ENCODE results near the gene NSD1. TPM values are rescaled to one million over a fixed set of nuclear protein-coding genes. Genes with fewer than 3 reads are reported as not detected.

NSD1 gene
- total and polyA plus RNA-seq, 7 donors = 3.0 to 41.5 (median 34.6) TPM

DNA sequence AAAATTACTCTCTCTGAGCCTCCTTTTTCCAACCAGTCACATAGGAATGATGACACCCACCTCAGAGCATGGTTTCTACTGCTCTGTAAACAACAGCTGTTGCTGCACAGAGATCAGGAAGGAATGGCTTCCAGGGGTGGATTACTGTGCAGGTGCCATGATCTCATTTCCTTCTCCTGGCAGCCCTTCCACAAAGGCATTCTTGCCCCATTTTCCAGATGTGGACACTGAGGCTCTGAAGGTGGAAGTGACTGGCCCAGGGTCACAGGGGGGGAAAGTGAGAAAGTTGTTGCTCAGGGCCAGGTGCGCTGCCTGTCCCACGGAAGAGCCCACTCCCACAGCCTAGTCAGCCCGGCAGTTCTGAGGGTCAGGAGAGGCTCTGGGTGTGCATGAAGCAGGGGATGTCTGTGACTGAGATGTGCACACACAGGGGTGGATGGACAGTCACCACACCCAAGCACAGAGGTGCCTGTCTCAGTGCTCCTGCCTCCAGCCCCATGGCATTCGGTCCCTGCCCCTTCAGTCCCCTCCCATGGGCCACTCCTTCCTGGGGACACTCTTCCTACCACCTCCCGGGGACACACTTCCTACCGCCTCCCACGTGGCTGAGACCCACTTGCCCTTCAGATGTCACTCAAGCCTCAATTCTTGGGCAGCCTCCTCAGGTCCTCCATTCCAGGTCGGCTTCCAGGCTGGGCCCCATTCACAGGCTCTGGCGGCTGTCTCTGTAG lies 29.9 kb upstream of the NSD1 start:
- intact Hi-C loops (cut with DNase I) = no loop called here
- no peaks in the 10 kb centered on the region for H3K4me1 ChIP-seq
- no peak overlapping the region for H3K27ac ChIP-seq
- 51 to 72% methylated on average over 9 of the region's 9 CpGs for WGBS, 2 donors
- no peak overlapping the region for H3K4me3 ChIP-seq
- DNase-seq = no peak
- no peaks in the 10 kb centered on the region for H3K9me3 ChIP-seq
- peaks cover 0 to 4% (median 0%) of the 10 kb centered on the region in 3 donors for H3K27me3 ChIP-seq
- TF ChIP-seq, protein P1, sequence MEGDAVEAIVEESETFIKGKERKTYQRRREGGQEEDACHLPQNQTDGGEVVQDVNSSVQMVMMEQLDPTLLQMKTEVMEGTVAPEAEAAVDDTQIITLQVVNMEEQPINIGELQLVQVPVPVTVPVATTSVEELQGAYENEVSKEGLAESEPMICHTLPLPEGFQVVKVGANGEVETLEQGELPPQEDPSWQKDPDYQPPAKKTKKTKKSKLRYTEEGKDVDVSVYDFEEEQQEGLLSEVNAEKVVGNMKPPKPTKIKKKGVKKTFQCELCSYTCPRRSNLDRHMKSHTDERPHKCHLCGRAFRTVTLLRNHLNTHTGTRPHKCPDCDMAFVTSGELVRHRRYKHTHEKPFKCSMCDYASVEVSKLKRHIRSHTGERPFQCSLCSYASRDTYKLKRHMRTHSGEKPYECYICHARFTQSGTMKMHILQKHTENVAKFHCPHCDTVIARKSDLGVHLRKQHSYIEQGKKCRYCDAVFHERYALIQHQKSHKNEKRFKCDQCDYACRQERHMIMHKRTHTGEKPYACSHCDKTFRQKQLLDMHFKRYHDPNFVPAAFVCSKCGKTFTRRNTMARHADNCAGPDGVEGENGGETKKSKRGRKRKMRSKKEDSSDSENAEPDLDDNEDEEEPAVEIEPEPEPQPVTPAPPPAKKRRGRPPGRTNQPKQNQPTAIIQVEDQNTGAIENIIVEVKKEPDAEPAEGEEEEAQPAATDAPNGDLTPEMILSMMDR (IDR thresholded peaks at IDR 0.05) = no peak
- TF ChIP-seq POLR2AphosphoS5 (IDR thresholded peaks at IDR 0.05) (no peak), EP300 (IDR thresholded peaks at IDR 0.05) (no peak), POLR2A (IDR thresholded peaks at IDR 0.05) (no peak)
- no peaks in the 10 kb centered on the region for H3K36me3 ChIP-seq

DNA sequence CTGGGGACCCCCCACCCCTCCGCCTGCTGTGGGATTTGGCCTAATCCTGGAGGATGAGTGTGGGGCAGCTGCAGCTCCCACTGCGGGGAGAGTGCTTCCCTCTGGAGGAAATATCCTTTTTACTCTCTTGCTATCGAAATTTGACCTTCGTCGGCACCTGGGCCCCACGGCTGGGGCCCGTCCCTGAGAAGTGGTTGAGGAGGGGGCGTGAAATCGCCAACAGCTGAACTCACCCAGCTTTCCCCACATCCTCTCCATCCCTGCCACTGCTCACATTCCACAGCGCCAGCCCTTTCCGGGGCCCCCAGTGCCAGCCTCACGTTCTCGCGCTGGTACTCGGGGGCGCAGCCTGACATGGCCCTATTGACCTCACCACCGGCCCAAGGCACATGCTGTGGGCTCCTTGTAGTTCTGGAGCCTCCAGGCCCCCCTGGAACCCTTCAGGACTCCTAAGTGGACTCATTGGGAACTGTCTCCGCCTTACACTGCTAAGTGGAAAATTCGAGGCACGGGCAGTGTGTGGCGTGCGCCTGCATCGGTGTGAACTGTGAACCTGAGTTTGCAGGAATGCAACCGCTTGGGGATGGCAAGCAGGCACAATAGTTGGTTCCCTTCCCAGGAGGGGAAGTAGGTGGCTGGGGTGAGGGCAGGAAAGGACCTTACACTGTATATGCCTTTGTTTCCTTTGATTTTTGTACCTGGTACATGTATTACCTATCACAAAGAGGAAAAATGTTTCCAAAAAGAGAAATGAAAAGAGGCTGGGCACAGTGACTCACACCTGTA lies 27.7 kb upstream of the NSD1 start:
- Histone ChIP-seq H3K27me3 (peaks cover 0 to 1% (median 0%) of the 10 kb centered on the region in 3 donors), H3K4me1 (no peaks in the 10 kb centered on the region), H3K27ac (no peak overlapping the region), H3K36me3 (no peaks in the 10 kb centered on the region), H3K9me3 (no peaks in the 10 kb centered on the region), H3K4me3 (no peak overlapping the region)
- DNase-seq = no peak
- TF ChIP-seq EP300 (IDR thresholded peaks at IDR 0.05) = no peak
- no peak for TF ChIP-seq POLR2A (IDR thresholded peaks at IDR 0.05)
- TF ChIP-seq, protein P1 (IDR thresholded peaks at IDR 0.05) = no peak
- no peak for TF ChIP-seq POLR2AphosphoS5 (IDR thresholded peaks at IDR 0.05)
- 85 to 91% methylated on average over 24 of the region's 24 CpGs for WGBS, 2 donors
- intact Hi-C loops (cut with DNase I) = no loop called here

DNA sequence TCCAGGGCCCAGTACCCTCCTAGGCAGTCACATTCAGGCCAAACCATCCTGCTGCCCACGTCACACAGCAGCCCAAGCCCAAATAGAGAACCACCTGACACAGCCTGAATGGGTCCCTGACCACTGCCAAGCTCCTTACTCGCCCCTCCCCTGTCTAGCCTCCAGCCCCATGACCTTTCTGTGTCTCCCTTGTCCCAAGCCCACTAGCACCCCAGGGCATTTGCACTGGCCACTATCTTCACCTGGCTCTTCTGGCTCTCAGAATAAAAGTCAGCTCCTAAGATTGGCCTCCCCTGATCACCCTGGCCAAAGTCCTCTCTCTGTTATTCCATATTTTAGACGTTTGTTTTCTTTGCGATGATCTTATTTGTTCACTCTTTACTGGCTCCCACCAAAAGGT lies 26.4 kb upstream of the NSD1 start:
- H3K4me3 ChIP-seq = no peak overlapping the region
- intact Hi-C loops (cut with DNase I) = no loop called here
- no peaks in the 10 kb centered on the region for H3K27me3 ChIP-seq

DNA sequence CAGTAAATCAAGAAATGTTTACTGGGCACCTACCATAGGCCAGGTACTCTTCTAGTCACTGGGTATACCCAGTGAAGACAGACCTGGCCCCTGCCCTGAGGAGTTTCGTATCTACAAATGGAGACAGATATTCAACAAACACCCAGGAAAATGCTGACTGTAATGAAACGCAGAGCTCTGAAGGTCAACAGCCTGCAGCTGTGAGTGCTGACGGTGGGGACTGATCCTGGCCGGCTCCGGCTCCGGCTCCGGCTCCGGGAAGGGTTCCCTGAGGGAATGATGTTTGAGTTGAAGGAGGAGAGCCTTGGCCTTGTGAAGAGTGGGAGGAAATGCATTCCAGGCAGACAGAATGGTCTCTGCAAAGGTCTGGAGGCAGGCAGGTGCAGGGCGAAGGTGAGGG lies 23.8 kb upstream of the NSD1 start:
- H3K9me3 ChIP-seq = no peaks in the 10 kb centered on the region
- peaks cover 0 to 6% (median 0%) of the 10 kb centered on the region in 4 donors for H3K4me1 ChIP-seq
- H3K27me3 ChIP-seq = no peaks in the 10 kb centered on the region
- TF ChIP-seq POLR2A (IDR thresholded peaks at IDR 0.05) (no peak), POLR2AphosphoS5 (IDR thresholded peaks at IDR 0.05) (no peak)
- TF ChIP-seq, protein P1 (IDR thresholded peaks at IDR 0.05) = no peak
- WGBS, 2 donors = 42 to 71% methylated on average over 9 of the region's 9 CpGs
- no peak for DNase-seq
- no peaks in the 10 kb centered on the region for H3K36me3 ChIP-seq
- no peak overlapping the region for H3K4me3 ChIP-seq
- intact Hi-C loops (cut with DNase I) = loop anchor here (1.0 to 5.0 kb wide), 3 partner anchors 39 to 448 kb away; no protein-coding TSS in a partner anchor
- no peak overlapping the region for H3K27ac ChIP-seq

More for the DNA sequence above, 26.4 kb upstream of the NSD1 start:
- no peaks in the 10 kb centered on the region for H3K36me3 ChIP-seq
- no peaks in the 10 kb centered on the region for H3K9me3 ChIP-seq
- 59 to 76% methylated on average over 4 of the region's 4 CpGs for WGBS, 2 donors
- no peak for DNase-seq
- TF ChIP-seq POLR2A (IDR thresholded peaks at IDR 0.05) (no peak), POLR2AphosphoS5 (IDR thresholded peaks at IDR 0.05) (no peak), EP300 (IDR thresholded peaks at IDR 0.05) (no peak)
- TF ChIP-seq, protein P1 (IDR thresholded peaks at IDR 0.05) = no peak
- H3K27ac ChIP-seq = no peak overlapping the region
- H3K4me1 ChIP-seq = no peaks in the 10 kb centered on the region

Measured in sigmoid colon (tissue), 7 donors.